GM18868 (cell line): Measurements from ENCODE around the gene FTCDNL1.

ENCODE experiments used
- ATAC-seq: cut with Tn5 transposase; IDR thresholded peaks from one replicate; pipeline ENCODE4 v1.9.1; 2021; ENCODE audit warnings: mild to moderate bottlenecking, moderate library complexity; ENCODE audit not compliant: unreplicated experiment

FTCDNL1 gene

GRCh38 chr2:199792381-199792780, 58.6 kb downstream of the FTCDNL1 start:
- no peak for ATAC-seq

- no peak for ATAC-seq
Observed at GRCh38 chr2:199791326-199791725, 59.7 kb downstream of the FTCDNL1 start.

GRCh38 chr2:199784512-199784911, 66.5 kb downstream of the FTCDNL1 start:
- no peak for ATAC-seq

GRCh38 chr2:199779589-199779988, 71.4 kb downstream of the FTCDNL1 start:
- ATAC-seq: no peak

GRCh38 chr2:199778655-199779054, 72.3 kb downstream of the FTCDNL1 start:
- no peak for ATAC-seq

- ATAC-seq: no peak
Observed at GRCh38 chr2:199777916-199778315, 73.1 kb downstream of the FTCDNL1 start.

GRCh38 chr2:199777315-199777714, 73.7 kb downstream of the FTCDNL1 start:
- ATAC-seq: no peak

GRCh38 chr2:199775267-199775666, 75.7 kb downstream of the FTCDNL1 start:
- ATAC-seq: no peak

- ATAC-seq: no peak
Observed at GRCh38 chr2:199772035-199772976, 78.7 kb downstream of the FTCDNL1 start.

GRCh38 chr2:199770716-199771115, 80.3 kb downstream of the FTCDNL1 start:
- no peak for ATAC-seq

GRCh38 chr2:199765646-199766045, 85.3 kb downstream of the FTCDNL1 start:
- no peak for ATAC-seq

- no peak for ATAC-seq
Observed at GRCh38 chr2:199764273-199764800, 86.7 kb downstream of the FTCDNL1 start.

GRCh38 chr2:199762963-199763362, 88.0 kb downstream of the FTCDNL1 start:
- no peak for ATAC-seq

- ATAC-seq: no peak
Observed at GRCh38 chr2:199760574-199760973, 90.4 kb downstream of the FTCDNL1 start.

- no peak for ATAC-seq
Observed at GRCh38 chr2:199757233-199757870, 93.6 kb downstream of the FTCDNL1 start.

GRCh38 chr2:199756743-199757142, 94.2 kb downstream of the FTCDNL1 start:
- no peak for ATAC-seq

GRCh38 chr2:199756211-199756610, 94.8 kb downstream of the FTCDNL1 start:
- no peak for ATAC-seq

- no peak for ATAC-seq
Observed at GRCh38 chr2:199754766-199755165, 96.2 kb downstream of the FTCDNL1 start.

- ATAC-seq: no peak
Observed at GRCh38 chr2:199751492-199752120, 99.4 kb downstream of the FTCDNL1 start.

- ATAC-seq: no peak
Observed at GRCh38 chr2:199749571-199749970, 101.4 kb downstream of the FTCDNL1 start.

GRCh38 chr2:199744724-199745123, 106.3 kb downstream of the FTCDNL1 start:
- ATAC-seq: no peak
